BJ (cell line): ENCODE measurements around the gene KCNQ2. TPM values are rescaled to one million over a fixed set of nuclear protein-coding genes. Genes with fewer than 3 reads are reported as not detected.

Experiments
- CTCF ChIA-PET: fragments of 350-600 bp; formaldehyde crosslinking; extraction: SDS; loops from one replicate; lab custom pipeline; 2021; ENCODE audit warnings: antibody characterized with exemption, inconsistent platforms; lab: Yijun Ruan, JAX
- POLR2A ChIA-PET: fragments of 300-600 bp; sonication (Branson Sonifier 250); formaldehyde crosslinking; extraction: SDS; loops from one replicate; lab custom pipeline; 2021; ENCODE audit warnings: antibody characterized with exemption; lab: Charles Lee
- DNase-seq: peaks from one replicate; pipeline ENCODE4 v3.0.0-alpha.2; 2011; ENCODE audit warnings: low read depth
- H3K27me3 ChIP-seq: 2 replicates; pipeline ENCODE4 v1.6.0; 2011; ENCODE audit warnings: low read length; ENCODE audit not compliant: control insufficient read depth, insufficient read depth
- H3K36me3 ChIP-seq: 2 replicates; pipeline ENCODE4 v1.5.1; 2011; ENCODE audit warnings: low read length; ENCODE audit not compliant: control insufficient read depth, insufficient read depth
- H3K4me3 ChIP-seq: 2 replicates; pipeline ENCODE4 v1.5.1; 2011; ENCODE audit warnings: low read depth, mild to moderate bottlenecking, control low read depth, low read length
- CTCF ChIP-seq: IDR thresholded peaks from 2 replicates; pipeline ENCODE4 v1.5.1; 2011; ENCODE audit warnings: low read depth, mild to moderate bottlenecking, control low read depth, inconsistent platforms, low read length, moderate library complexity; ENCODE audit not compliant: insufficient read depth
- polyA plus RNA-seq: library from polyadenylated mRNA; depleted of rRNA; stranded (reverse); fragments of >200 nt; gene quantifications from 2 replicates; pipeline ENCODE4 v1.2.3, GENCODE V29; 2011

The KCNQ2 gene
- polyA plus RNA-seq, 1 experiment = not detected

GRCh38 chr20:63367446-63368055 lies 104.9 kb downstream of the KCNQ2 start:
- DNase-seq = no peak
- no peak for TF ChIP-seq CTCF
- Histone ChIP-seq H3K4me3 (no peak overlapping the region), H3K27me3 (peaks cover 6% of the 10 kb centered on the region; the same call in 1 of the 2 replicates), H3K36me3 (no peaks in the 10 kb centered on the region)
- ChIA-PET POLR2A (no interaction called here), CTCF (interaction anchor here (1.5 to 2.6 kb wide), 2 partner anchors 14 to 58 kb away, joined by 7 to 8 read pairs; no protein-coding TSS in a partner anchor)

GRCh38 chr20:63366390-63367365 lies 105.8 kb downstream of the KCNQ2 start:
- Histone ChIP-seq H3K4me3 (no peak overlapping the region), H3K36me3 (no peaks in the 10 kb centered on the region), H3K27me3 (peaks cover 5% of the 10 kb centered on the region; the same call in 1 of the 2 replicates)
- ChIA-PET POLR2A (no interaction called here), CTCF (interaction anchor here (1.5 to 2.6 kb wide), 2 partner anchors 15 to 57 kb away, joined by 7 to 8 read pairs; no protein-coding TSS in a partner anchor)
- no peak for DNase-seq
- no peak for TF ChIP-seq CTCF

GRCh38 chr20:63365601-63366389 lies 106.7 kb downstream of the KCNQ2 start:
- no peak overlapping the region for H3K4me3 ChIP-seq
- ChIA-PET CTCF (interaction anchor here (0.6 to 2.6 kb wide), 3 partner anchors 15 to 119 kb away, joined by 3 to 7 read pairs (median 4); no protein-coding TSS in a partner anchor), POLR2A (no interaction called here)
- no peak for DNase-seq
- peaks cover 4% of the 10 kb centered on the region; the same call in 1 of the 2 replicates for H3K27me3 ChIP-seq
- H3K36me3 ChIP-seq = no peaks in the 10 kb centered on the region
- TF ChIP-seq CTCF = no peak

GRCh38 chr20:63364801-63365585 lies 107.5 kb downstream of the KCNQ2 start:
- POLR2A ChIA-PET = no interaction called here
- peaks cover 6% of the 10 kb centered on the region; the same call in 1 of the 2 replicates for H3K27me3 ChIP-seq
- no peak for TF ChIP-seq CTCF
- DNase-seq = no peak
- H3K36me3 ChIP-seq = no peaks in the 10 kb centered on the region
- H3K4me3 ChIP-seq = no peak overlapping the region
- CTCF ChIA-PET = interaction anchor here (0.6 to 2.0 kb wide), 3 partner anchors 15 to 118 kb away, joined by 3 to 7 read pairs (median 4); no protein-coding TSS in a partner anchor
